WTC11 (cell line): ENCODE data around the gene PLEKHM3. TPM values are rescaled to one million over a fixed set of nuclear protein-coding genes. Genes with fewer than 3 reads are reported as not detected.

Experiments
- ATAC-seq: fragments of 200-7000 bp; cut with Tn5 transposase; 2 replicates; pipeline ENCODE4 v1.10.0; 2021; ENCODE audit warnings: mild to moderate bottlenecking, moderate library complexity
- CTCF ChIA-PET: fragments of 300-600 bp; sonication (Branson Sonifier 250); formaldehyde crosslinking; loops from one replicate; lab custom pipeline; 2021; ENCODE audit warnings: antibody characterized with exemption; lab: Charles Lee
- POLR2A ChIA-PET: fragments of 350-600 bp; sonication (Branson Sonifier 250); formaldehyde crosslinking; loops from one replicate; lab custom pipeline; 2021; ENCODE audit warnings: antibody characterized with exemption; lab: Charles Lee
- DNase-seq: peaks from one replicate; pipeline ENCODE4 v3.0.0; 2021; ENCODE audit warnings: low spot score
- H3K27ac Mint-ChIP-seq: 2 replicates; pipeline ENCODE4 v1.8.0; 2021; ENCODE audit warnings: mixed read lengths
- H3K27me3 Mint-ChIP-seq: 2 replicates; pipeline ENCODE4 v1.8.0; 2021; ENCODE audit warnings: low read depth, mild to moderate bottlenecking, moderate library complexity, mixed read lengths
- H3K36me3 Mint-ChIP-seq: 2 replicates; pipeline ENCODE4 v1.8.0; 2021; ENCODE audit warnings: mixed read lengths
- H3K4me1 Mint-ChIP-seq: 2 replicates; pipeline ENCODE4 v1.8.0; 2022; ENCODE audit warnings: mixed read lengths
- H3K4me3 Mint-ChIP-seq: 2 replicates; pipeline ENCODE4 v1.8.0; 2021; ENCODE audit warnings: mild to moderate bottlenecking, moderate library complexity, mixed read lengths
- H3K9me3 Mint-ChIP-seq: 2 replicates; pipeline ENCODE4 v1.8.0; 2021; ENCODE audit warnings: mixed read lengths
- ARID4B ChIP-seq: sonication (generic); formaldehyde crosslinking; IDR thresholded peaks from 2 replicates; pipeline ENCODE4 v1.8.0; 2023; ENCODE audit warnings: missing genetic modification reagents, mild to moderate bottlenecking, borderline replicate concordance
- CREB1 ChIP-seq: sonication (generic); formaldehyde crosslinking; IDR thresholded peaks from 2 replicates; pipeline ENCODE4 v1.8.0; 2023; ENCODE audit warnings: mild to moderate bottlenecking, missing genetic modification reagents
- CREM ChIP-seq: sonication (generic); formaldehyde crosslinking; IDR thresholded peaks from 2 replicates; pipeline ENCODE4 v1.8.1; 2022; ENCODE audit warnings: mild to moderate bottlenecking, missing genetic modification reagents, moderate library complexity
- ELF4 ChIP-seq: sonication (generic); formaldehyde crosslinking; IDR thresholded peaks from 2 replicates; pipeline ENCODE4 v1.8.1; 2022; ENCODE audit warnings: low read depth, mild to moderate bottlenecking, moderate library complexity, missing genetic modification reagents
- ERG ChIP-seq: fragments of 250-450 bp; sonication (Bioruptor Pico); IDR thresholded peaks from 2 replicates; pipeline ENCODE4 v1.8.0; 2021; ENCODE audit warnings: mild to moderate bottlenecking
- ESRRA ChIP-seq: sonication (generic); formaldehyde crosslinking; IDR thresholded peaks from 2 replicates; pipeline ENCODE4 v1.8.1; 2022; ENCODE audit warnings: mild to moderate bottlenecking, missing genetic modification reagents, borderline replicate concordance
- FOXJ3 ChIP-seq: sonication (generic); formaldehyde crosslinking; IDR thresholded peaks from 2 replicates; pipeline ENCODE4 v1.9.0; 2021; ENCODE audit warnings: missing genetic modification reagents, mild to moderate bottlenecking, borderline replicate concordance
- FOXK1 ChIP-seq: sonication (generic); formaldehyde crosslinking; IDR thresholded peaks from 2 replicates; pipeline ENCODE4 v1.8.0; 2022; ENCODE audit warnings: mild to moderate bottlenecking, moderate library complexity, missing genetic modification reagents
- GABPB1 ChIP-seq: sonication (generic); formaldehyde crosslinking; IDR thresholded peaks from 2 replicates; pipeline ENCODE4 v1.8.1; 2023; ENCODE audit warnings: mild to moderate bottlenecking, missing genetic modification reagents
- GTF2I ChIP-seq: fragments of 250-450 bp; sonication (Bioruptor Pico); conservative IDR thresholded peaks from 2 replicates; pipeline ENCODE4 v1.4.0; 2021; ENCODE audit warnings: mild to moderate bottlenecking
- IRF2 ChIP-seq: sonication (generic); formaldehyde crosslinking; IDR thresholded peaks from 2 replicates; pipeline ENCODE4 v1.8.0; 2022; ENCODE audit warnings: low read depth, missing genetic modification reagents, borderline replicate concordance
- JAZF1 ChIP-seq: fragments of 250-450 bp; sonication (Bioruptor Pico); IDR thresholded peaks from 2 replicates; pipeline ENCODE4 v1.9.0; 2021; ENCODE audit warnings: moderate library complexity, mild to moderate bottlenecking, inconsistent platforms
- OVOL2 ChIP-seq: fragments of 250-450 bp; sonication (Bioruptor Pico); IDR thresholded peaks from 2 replicates; pipeline ENCODE4 v1.9.0; 2021; ENCODE audit warnings: mild to moderate bottlenecking, borderline replicate concordance
- SMAD3 ChIP-seq: sonication (generic); formaldehyde crosslinking; IDR thresholded peaks from 2 replicates; pipeline ENCODE4 v1.8.0; 2022; ENCODE audit warnings: missing genetic modification reagents, mild to moderate bottlenecking, borderline replicate concordance
- SP1 ChIP-seq: sonication (generic); formaldehyde crosslinking; conservative IDR thresholded peaks from 2 replicates; pipeline ENCODE4 v1.8.1; 2022; ENCODE audit warnings: missing genetic modification reagents
- TP53 ChIP-seq: sonication (generic); formaldehyde crosslinking; IDR thresholded peaks from 2 replicates; pipeline ENCODE4 v1.8.1; 2023; ENCODE audit warnings: mild to moderate bottlenecking, missing genetic modification reagents
- ZNF232 ChIP-seq: sonication (generic); formaldehyde crosslinking; IDR thresholded peaks from 2 replicates; pipeline ENCODE4 v1.8.0; 2022; ENCODE audit warnings: mild to moderate bottlenecking, missing genetic modification reagents
- ZNF281 ChIP-seq: sonication (generic); formaldehyde crosslinking; IDR thresholded peaks from 2 replicates; pipeline ENCODE4 v1.8.0; 2023; ENCODE audit warnings: mild to moderate bottlenecking, missing genetic modification reagents
- ZNF671 ChIP-seq: fragments of 250-450 bp; sonication (Bioruptor Pico); IDR thresholded peaks from 2 replicates; pipeline ENCODE4 v1.8.0; 2021; ENCODE audit warnings: mild to moderate bottlenecking
- total RNA-seq: library from RNA; stranded (reverse); gene quantifications from 3 replicates; pipeline ENCODE4 v1.2.3, GENCODE V29; 2021
- TF ChIP-seq, protein P1 (sequence below): fragments of 250-450 bp; sonication (Bioruptor Pico); IDR thresholded peaks from 2 replicates; pipeline ENCODE4 v1.9.0; 2021; ENCODE audit warnings: mild to moderate bottlenecking

The PLEKHM3 gene
- total RNA-seq, 1 experiment from 2014 or later, result 5.8 TPM

DNA sequence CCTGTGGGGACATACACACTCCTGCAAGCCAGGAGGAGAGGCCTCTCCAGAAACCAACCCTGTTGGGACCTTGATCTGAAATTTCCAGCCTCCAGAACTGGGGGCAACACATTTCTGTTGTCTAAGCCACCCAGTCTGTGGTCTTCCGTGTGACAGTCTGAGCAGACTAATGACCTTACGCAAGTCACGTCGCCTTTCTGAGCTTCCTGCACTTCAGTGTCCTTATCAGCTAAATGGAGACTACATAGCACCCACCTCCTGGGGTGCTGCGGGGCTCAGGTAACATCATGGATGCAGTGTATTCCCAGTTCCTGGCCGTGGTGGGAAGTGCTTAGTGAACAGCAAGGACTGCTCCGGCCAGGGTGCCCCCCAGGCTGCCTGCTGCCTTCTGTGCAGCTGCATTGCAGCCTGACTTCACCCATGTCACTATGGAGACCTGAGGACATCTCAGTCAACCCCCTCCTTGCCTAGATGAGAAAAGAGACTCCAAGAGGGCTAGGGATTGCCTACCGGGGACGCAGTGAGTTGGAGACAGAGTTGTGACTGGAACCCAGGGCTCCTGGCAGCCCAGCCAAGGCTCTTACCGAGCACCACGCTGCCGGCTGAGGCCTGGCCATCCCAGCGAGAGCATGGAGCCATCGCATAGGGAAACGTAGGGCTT, 194.4 kb downstream of the PLEKHM3 start:
- no peak overlapping the region; the same call in 1 of the 2 replicates for H3K27ac Mint-ChIP-seq
- TF ChIP-seq JAZF1 (CRISPR knock-in tag) (no peak), ARID4B (CRISPR knock-in tag) (no peak), CREB1 (CRISPR knock-in tag) (no peak), GABPB1 (CRISPR knock-in tag) (peak; percentile 40; the same call in 1 of the 2 replicates), ESRRA (CRISPR knock-in tag) (no peak), SP1 (no peak)
- ATAC-seq (no peak), DNase-seq (no peak)
- peaks cover 16% of the 10 kb centered on the region for H3K4me1 Mint-ChIP-seq
- ChIA-PET POLR2A (no interaction called here), CTCF (no interaction called here)
- no peaks in the 10 kb centered on the region for H3K9me3 Mint-ChIP-seq
- H3K36me3 Mint-ChIP-seq, result no peaks in the 10 kb centered on the region
- no peak overlapping the region for H3K4me3 Mint-ChIP-seq
- H3K27me3 Mint-ChIP-seq, result no peaks in the 10 kb centered on the region

- POLR2A ChIA-PET, result interaction anchor here (0.6 kb wide), 1 partner anchor 52 kb away, joined by 3 read pairs; no protein-coding TSS in a partner anchor
- DNase-seq (no peak), ATAC-seq (no peak)
- CTCF ChIA-PET, result interaction anchor here (1.0 kb wide), 1 partner anchor 63 kb away, joined by 4 read pairs; no protein-coding TSS in a partner anchor
- no peak for TF ChIP-seq ZNF671 (CRISPR knock-in tag)
- peak; percentile 73 for TF ChIP-seq GABPB1 (CRISPR knock-in tag)
- peaks cover 27% of the 10 kb centered on the region for H3K4me1 Mint-ChIP-seq
- no peaks in the 10 kb centered on the region for H3K9me3 Mint-ChIP-seq
- H3K4me3 Mint-ChIP-seq, result no peak overlapping the region
- peak overlapping the region; percentile 32; the same call in 1 of the 2 replicates for H3K27ac Mint-ChIP-seq
- H3K27me3 Mint-ChIP-seq, result no peaks in the 10 kb centered on the region
- no peaks in the 10 kb centered on the region for H3K36me3 Mint-ChIP-seq
These were observed 196.8 kb downstream of the PLEKHM3 start for GRCh38 chr2:207828361-207829057.

DNA sequence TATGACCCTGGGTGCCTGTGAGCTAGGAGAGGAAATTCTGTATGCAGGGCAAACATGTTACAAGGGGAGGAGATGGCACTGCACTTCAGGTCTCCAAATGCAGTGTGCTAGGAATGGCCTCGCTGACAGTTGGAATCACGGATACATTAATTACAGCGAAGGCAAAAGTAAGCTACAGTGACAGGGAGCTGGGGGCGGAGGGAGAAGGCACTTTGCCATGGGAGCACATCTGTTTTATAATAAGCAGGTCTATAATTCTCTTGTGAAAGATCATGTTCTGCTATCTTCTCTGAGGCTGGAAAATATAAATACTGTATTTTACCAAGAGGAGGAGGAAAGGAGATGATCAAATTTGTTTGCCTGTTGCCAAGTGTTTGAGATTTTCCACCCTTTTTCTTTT, 199.3 kb downstream of the PLEKHM3 start:
- no peak overlapping the region for H3K27ac Mint-ChIP-seq
- H3K9me3 Mint-ChIP-seq, result no peaks in the 10 kb centered on the region
- no peaks in the 10 kb centered on the region for H3K27me3 Mint-ChIP-seq
- no peaks in the 10 kb centered on the region for H3K36me3 Mint-ChIP-seq
- DNase-seq (no peak), ATAC-seq (no peak)
- H3K4me1 Mint-ChIP-seq, result peaks cover 27% of the 10 kb centered on the region
- ChIA-PET CTCF (interaction anchor here (1.0 to 1.4 kb wide), 2 partner anchors 12 to 59 kb away, joined by 3 to 5 read pairs; no protein-coding TSS in a partner anchor), POLR2A (no interaction called here)
- no peak overlapping the region for H3K4me3 Mint-ChIP-seq
- TF ChIP-seq ZNF281 (CRISPR knock-in tag) (no peak), GTF2I (CRISPR knock-in tag) (no peak), FOXJ3 (CRISPR knock-in tag) (no peak), ERG (CRISPR knock-in tag) (no peak), ELF4 (CRISPR knock-in tag) (no peak), FOXK1 (CRISPR knock-in tag) (no peak), ZNF671 (CRISPR knock-in tag) (no peak), SMAD3 (no peak), CREM (CRISPR knock-in tag) (no peak), CREB1 (CRISPR knock-in tag) (no peak), IRF2 (CRISPR knock-in tag) (no peak), OVOL2 (CRISPR knock-in tag) (no peak), ZNF232 (CRISPR knock-in tag) (no peak), TP53 (no peak)
- TF ChIP-seq, protein P1, sequence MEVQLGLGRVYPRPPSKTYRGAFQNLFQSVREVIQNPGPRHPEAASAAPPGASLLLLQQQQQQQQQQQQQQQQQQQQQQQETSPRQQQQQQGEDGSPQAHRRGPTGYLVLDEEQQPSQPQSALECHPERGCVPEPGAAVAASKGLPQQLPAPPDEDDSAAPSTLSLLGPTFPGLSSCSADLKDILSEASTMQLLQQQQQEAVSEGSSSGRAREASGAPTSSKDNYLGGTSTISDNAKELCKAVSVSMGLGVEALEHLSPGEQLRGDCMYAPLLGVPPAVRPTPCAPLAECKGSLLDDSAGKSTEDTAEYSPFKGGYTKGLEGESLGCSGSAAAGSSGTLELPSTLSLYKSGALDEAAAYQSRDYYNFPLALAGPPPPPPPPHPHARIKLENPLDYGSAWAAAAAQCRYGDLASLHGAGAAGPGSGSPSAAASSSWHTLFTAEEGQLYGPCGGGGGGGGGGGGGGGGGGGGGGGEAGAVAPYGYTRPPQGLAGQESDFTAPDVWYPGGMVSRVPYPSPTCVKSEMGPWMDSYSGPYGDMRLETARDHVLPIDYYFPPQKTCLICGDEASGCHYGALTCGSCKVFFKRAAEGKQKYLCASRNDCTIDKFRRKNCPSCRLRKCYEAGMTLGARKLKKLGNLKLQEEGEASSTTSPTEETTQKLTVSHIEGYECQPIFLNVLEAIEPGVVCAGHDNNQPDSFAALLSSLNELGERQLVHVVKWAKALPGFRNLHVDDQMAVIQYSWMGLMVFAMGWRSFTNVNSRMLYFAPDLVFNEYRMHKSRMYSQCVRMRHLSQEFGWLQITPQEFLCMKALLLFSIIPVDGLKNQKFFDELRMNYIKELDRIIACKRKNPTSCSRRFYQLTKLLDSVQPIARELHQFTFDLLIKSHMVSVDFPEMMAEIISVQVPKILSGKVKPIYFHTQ (CRISPR knock-in tag), result no peak
